Suprapubic skin (tissue), 4 donors: ENCODE measurements around the gene HSD17B1.
A peak's percentile ranks its signal among the peaks of the same experiment; 100 is the strongest.

Source experiments
- EP300 ChIP-seq: sonication (generic); formaldehyde crosslinking; IDR thresholded peaks from one replicate; pipeline ENCODE4 v1.6.1; 2017; ENCODE audit warnings: antibody characterized with exemption
- POLR2A ChIP-seq, 2 donors: fragments of 450-650 bp; IDR thresholded peaks; one replicate each; pipeline ENCODE4 v1.6.1; 2017; ENCODE audit warnings: antibody characterized with exemption in 2 of 2, mild to moderate bottlenecking in 2 of 2, moderate library complexity in 2 of 2
- POLR2AphosphoS5 ChIP-seq, 3 donors: sonication (generic); formaldehyde crosslinking; IDR thresholded peaks; one replicate each; pipeline ENCODE4 v1.6.1; 2017; ENCODE audit warnings: antibody characterized with exemption in 3 of 3
- TF ChIP-seq, protein P1 (sequence below), 2 donors: fragments of 200-600 bp in 1 of 2; fragments of 450-650 bp in 1 of 2; sonication (generic) in 1 of 2; IDR thresholded peaks; one replicate each; pipeline ENCODE4 v1.5.1; 2016 to 2019; ENCODE audit warnings: antibody characterized with exemption in 2 of 2, mild to moderate bottlenecking in 1 of 2, moderate library complexity in 1 of 2

- TF ChIP-seq, protein P1, sequence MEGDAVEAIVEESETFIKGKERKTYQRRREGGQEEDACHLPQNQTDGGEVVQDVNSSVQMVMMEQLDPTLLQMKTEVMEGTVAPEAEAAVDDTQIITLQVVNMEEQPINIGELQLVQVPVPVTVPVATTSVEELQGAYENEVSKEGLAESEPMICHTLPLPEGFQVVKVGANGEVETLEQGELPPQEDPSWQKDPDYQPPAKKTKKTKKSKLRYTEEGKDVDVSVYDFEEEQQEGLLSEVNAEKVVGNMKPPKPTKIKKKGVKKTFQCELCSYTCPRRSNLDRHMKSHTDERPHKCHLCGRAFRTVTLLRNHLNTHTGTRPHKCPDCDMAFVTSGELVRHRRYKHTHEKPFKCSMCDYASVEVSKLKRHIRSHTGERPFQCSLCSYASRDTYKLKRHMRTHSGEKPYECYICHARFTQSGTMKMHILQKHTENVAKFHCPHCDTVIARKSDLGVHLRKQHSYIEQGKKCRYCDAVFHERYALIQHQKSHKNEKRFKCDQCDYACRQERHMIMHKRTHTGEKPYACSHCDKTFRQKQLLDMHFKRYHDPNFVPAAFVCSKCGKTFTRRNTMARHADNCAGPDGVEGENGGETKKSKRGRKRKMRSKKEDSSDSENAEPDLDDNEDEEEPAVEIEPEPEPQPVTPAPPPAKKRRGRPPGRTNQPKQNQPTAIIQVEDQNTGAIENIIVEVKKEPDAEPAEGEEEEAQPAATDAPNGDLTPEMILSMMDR (IDR thresholded peaks at IDR 0.05): no peak
- peak in 1 of 2 donors; percentile 23 for TF ChIP-seq POLR2A (IDR thresholded peaks at IDR 0.05)
- TF ChIP-seq POLR2AphosphoS5 (IDR thresholded peaks at IDR 0.05): peak; percentile 92 to 95 (median 92)
- TF ChIP-seq EP300: no peak
These were observed 9.2 kb downstream of the HSD17B1 start, which contains the start of gene COASY for GRCh38 chr17:42561897-42562387.
